Right lobe of liver (tissue), 4 donors: ENCODE measurements around the gene AHR.

ENCODE experiments used
- POLR2A ChIP-seq: fragments of 450-650 bp; IDR thresholded peaks from one replicate; pipeline ENCODE4 v1.6.1; 2017; ENCODE audit warnings: antibody characterized with exemption, mild to moderate bottlenecking
- TF ChIP-seq, protein P1 (sequence below), 4 donors: fragments of 200-600 bp in 3 of 4; fragments of 450-650 bp in 1 of 4; IDR thresholded peaks; one replicate each; pipeline versions ENCODE4 v1.5.1 to v1.8.0; 2016 to 2022; ENCODE audit warnings: antibody characterized with exemption in 4 of 4, mild to moderate bottlenecking in 2 of 4
- donor health status: DM: no; HTN: no; CAD: no.
- donor health status: DM: no; HTN: no; CAD: no.
- donor health status: DM: no; HTN: yes; CAD: no.

GRCh38 chr7:17298102-17298839, at the start of gene AHR:
- TF ChIP-seq POLR2A = peak; percentile 96
- TF ChIP-seq, protein P1, sequence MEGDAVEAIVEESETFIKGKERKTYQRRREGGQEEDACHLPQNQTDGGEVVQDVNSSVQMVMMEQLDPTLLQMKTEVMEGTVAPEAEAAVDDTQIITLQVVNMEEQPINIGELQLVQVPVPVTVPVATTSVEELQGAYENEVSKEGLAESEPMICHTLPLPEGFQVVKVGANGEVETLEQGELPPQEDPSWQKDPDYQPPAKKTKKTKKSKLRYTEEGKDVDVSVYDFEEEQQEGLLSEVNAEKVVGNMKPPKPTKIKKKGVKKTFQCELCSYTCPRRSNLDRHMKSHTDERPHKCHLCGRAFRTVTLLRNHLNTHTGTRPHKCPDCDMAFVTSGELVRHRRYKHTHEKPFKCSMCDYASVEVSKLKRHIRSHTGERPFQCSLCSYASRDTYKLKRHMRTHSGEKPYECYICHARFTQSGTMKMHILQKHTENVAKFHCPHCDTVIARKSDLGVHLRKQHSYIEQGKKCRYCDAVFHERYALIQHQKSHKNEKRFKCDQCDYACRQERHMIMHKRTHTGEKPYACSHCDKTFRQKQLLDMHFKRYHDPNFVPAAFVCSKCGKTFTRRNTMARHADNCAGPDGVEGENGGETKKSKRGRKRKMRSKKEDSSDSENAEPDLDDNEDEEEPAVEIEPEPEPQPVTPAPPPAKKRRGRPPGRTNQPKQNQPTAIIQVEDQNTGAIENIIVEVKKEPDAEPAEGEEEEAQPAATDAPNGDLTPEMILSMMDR (IDR thresholded peaks at IDR 0.05) = no peak
